HG03135 (cell line): ENCODE measurements around the gene DENND2D.
A peak's percentile ranks its signal among the peaks of the same experiment; 100 is the strongest.

Experiments used
- ATAC-seq: cut with Tn5 transposase; IDR thresholded peaks from one replicate; pipeline ENCODE4 v1.9.1; 2021; ENCODE audit warnings: mild to moderate bottlenecking, moderate library complexity; ENCODE audit not compliant: unreplicated experiment

Gene DENND2D

GRCh38 chr1:111203681-111204200 lies 3.3 kb upstream of the DENND2D start:
- ATAC-seq: peak; percentile 45

GRCh38 chr1:111202707-111203623 lies 2.5 kb upstream of the DENND2D start:
- peak; percentile 18 for ATAC-seq

GRCh38 chr1:111202366-111202706 lies 1.9 kb upstream of the DENND2D start:
- no peak for ATAC-seq

GRCh38 chr1:111201275-111202090 lies 1.0 kb upstream of the DENND2D start:
- no peak for ATAC-seq

GRCh38 chr1:111200802-111201161 lies 336 bp upstream of the DENND2D start:
- ATAC-seq: no peak

- no peak for ATAC-seq
These were observed 1.1 kb downstream of the DENND2D start for GRCh38 chr1:111199329-111199728.

- ATAC-seq: no peak
These were observed 1.6 kb downstream of the DENND2D start for GRCh38 chr1:111198836-111199235.

- ATAC-seq: no peak
These were observed 2.7 kb downstream of the DENND2D start for GRCh38 chr1:111197598-111198284.

- no peak for ATAC-seq
These were observed 4.2 kb downstream of the DENND2D start for GRCh38 chr1:111196213-111196612.

GRCh38 chr1:111195002-111195684 lies 5.3 kb downstream of the DENND2D start:
- ATAC-seq: no peak

GRCh38 chr1:111193712-111194480 lies 6.5 kb downstream of the DENND2D start:
- ATAC-seq: no peak

- ATAC-seq: no peak
These were observed 7.6 kb downstream of the DENND2D start for GRCh38 chr1:111192658-111193519.

- ATAC-seq: no peak
These were observed 8.4 kb downstream of the DENND2D start for GRCh38 chr1:111192074-111192473.

- no peak for ATAC-seq
These were observed 8.9 kb downstream of the DENND2D start for GRCh38 chr1:111191496-111191895.

- no peak for ATAC-seq
These were observed 9.5 kb downstream of the DENND2D start for GRCh38 chr1:111190931-111191451.

- no peak for ATAC-seq
These were observed 15.8 kb downstream of the DENND2D start for GRCh38 chr1:111184663-111185062.

GRCh38 chr1:111183308-111184069 lies 17.0 kb downstream of the DENND2D start:
- ATAC-seq: no peak

- no peak for ATAC-seq
These were observed 18.4 kb downstream of the DENND2D start for GRCh38 chr1:111182052-111182451.
